Measurements from ENCODE around the gene CTIF.
"Not testable (repeated sequence)": the region's sequence is repeated elsewhere in the genome, so short reads cannot be mapped to it uniquely, and the experiment has no call there.

Gene CTIF

DNA sequence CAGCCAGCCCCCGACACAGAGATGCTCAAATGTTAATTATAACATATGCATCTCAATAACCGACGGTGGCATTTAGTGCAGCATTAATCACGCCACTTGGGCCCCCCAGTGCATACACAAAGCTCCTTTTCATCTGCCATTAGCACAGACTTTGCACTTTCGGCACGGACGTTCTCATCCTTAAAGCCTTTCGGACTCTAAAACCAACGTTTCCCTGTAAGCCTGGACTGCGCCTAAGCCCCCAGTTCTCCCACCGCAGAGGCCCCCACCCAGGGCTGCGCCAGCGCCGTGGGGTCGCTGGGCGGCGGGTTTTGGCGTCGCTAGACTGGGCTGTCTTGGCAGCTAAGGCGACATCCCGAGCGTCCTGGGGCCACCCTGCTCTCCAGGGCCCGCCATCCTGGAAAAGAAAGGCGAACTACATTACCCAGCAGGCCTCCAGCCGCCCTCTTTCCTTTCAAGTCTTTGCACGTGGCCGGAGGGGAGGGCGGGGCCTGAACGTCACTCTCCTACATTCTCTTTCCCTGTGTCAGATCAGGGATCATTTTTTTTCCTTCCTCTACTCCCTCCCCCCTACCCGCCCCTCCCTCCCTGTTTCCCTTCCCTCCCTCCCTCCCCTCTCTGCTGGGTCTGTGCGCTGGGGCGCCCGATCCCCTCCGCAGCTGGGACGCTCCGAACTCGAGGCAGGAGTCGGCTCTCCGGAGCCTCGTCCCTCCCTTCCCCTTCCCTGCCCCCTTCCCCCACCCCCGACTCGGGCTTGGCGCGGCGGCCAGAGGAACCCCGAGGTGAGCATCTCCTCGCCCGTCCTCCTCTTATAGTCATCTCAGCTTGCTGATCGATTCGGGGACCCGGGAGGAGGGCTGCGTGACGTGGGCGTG lies at the start of gene CTIF:
Gene CTIF, plus strand, starts transcription at position 501 of the 875 bp plus-strand sequence. CDS start 80,535 bp downstream, outside the sequence.
- DNase-seq (ENCODE audit: low read depth) = peak; percentile 60

DNA sequence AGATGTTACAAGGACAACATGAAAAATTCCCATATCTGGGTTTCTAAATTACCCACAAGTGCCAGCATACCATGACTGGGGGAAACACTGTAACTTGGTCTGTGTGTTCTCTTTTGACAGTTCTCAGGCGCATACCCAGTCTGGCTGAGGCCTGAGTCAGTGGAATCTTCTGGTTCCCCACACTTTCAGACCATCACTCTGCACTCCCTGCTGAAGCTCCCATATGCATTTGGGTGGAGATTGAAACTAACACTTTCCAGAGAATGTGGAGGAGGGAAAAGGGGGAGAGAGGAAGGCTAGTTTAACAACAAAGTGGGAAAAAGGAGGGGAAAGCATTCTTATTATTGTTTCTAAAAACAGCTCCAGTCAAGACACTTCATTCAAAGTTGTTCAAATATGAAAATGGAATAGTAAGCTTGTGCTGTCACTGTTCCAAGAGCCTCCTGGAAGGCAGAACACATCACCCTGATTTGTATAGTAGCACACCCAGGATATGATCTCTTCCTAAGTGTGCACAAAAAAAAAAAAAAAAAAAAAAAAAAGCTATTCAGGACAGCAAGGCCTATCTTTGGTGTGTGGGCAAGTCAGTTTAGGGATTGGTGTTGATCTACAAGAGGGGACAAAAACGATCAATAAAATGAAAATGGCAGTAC lies 48.1 kb upstream of the CTIF start:
- DNase-seq (ENCODE audit: low read depth) = no peak

- DNase-seq (ENCODE audit: low read depth) = no peak
Measured at GRCh38 chr18:48492880-48493279, 46.0 kb upstream of the CTIF start.

- no peak for DNase-seq (ENCODE audit: low read depth)
Measured at GRCh38 chr18:48493434-48494230, 45.2 kb upstream of the CTIF start.

DNA sequence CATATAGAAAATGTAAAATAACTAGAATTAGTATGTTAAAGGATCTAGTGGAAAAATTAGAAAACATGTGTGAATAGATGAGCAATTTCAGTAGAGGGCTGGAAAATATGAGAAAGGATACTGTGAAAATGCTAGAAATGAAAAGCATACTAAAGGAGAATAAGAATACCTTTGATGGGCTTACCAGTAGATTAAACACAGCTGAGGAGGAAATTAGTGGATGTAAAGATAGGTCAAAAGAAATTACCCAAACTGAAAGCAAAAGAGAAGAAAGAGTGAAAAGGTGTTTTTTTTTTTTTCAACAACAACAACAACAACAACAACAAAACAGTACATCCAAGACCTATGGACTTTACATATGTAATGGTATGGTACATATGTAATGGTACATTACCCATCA lies 41.0 kb upstream of the CTIF start:
- no peak for DNase-seq (ENCODE audit: low read depth)

GRCh38 chr18:48500517-48500916 lies 38.3 kb upstream of the CTIF start:
- DNase-seq (ENCODE audit: low read depth) = no peak

DNA sequence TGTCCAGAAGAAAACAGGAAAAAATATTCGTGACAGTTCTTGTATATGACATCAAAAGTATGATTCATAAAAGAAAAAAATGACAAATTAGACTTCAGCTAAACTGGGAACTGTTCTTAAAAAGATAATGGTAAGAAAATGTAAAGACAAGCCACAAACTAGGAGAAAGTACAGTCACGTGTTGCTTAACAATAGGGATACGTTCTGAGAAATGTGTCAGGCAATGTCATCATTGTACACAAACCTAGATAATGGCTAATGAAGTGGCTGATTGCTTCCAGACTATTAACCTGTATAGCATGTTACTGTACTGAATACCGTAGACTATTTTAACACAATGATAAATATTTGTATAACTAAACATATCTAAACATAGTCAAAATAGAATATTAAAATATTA lies 35.9 kb upstream of the CTIF start:
- DNase-seq (ENCODE audit: low read depth) = no peak

DNA sequence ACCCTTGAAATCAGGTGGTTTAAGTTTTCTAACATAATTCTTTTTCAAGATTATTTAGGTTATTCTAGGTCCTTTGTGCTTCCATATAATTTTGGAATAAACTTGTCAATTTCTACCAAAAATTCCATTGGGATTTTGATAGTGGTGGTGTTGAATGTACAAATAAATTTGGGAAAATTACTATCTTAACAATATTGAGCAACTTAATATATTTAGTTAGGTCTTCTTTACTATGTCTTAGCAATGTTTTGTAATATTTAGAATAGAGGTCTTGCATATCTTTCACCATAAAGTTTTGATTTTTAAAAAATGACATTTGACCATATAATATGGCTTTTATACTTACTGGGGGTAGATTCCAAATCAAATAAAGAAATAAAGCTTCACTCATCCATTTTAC lies 34.0 kb upstream of the CTIF start:
- DNase-seq (ENCODE audit: low read depth) = no peak

DNA sequence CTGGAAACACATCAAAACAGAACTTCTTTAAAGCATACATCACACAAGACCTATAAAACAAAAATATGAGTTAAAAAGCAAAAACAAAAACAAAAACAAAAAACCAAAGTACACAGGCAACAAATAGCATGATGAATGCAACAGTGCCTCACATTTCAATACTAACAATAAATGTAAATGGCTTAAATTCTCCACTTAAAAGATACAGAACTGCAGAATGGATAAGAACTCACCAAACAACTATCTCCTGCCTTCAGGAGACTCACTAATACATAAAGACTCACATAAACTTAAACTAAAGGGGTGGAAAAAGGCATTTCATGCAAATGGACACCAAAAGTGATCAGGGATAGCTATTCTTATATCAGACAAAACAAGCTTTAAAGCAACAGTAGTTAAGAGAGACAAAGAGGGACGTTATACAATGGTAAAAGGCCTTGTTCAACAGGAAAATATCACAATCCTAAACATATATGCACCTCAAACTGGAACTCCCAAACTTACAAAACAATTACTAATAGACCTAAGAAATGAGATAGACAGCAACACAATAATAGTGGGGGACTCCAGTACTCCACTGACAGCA lies 31.8 kb upstream of the CTIF start:
- DNase-seq (ENCODE audit: low read depth) = not testable (repeated sequence)

DNA sequence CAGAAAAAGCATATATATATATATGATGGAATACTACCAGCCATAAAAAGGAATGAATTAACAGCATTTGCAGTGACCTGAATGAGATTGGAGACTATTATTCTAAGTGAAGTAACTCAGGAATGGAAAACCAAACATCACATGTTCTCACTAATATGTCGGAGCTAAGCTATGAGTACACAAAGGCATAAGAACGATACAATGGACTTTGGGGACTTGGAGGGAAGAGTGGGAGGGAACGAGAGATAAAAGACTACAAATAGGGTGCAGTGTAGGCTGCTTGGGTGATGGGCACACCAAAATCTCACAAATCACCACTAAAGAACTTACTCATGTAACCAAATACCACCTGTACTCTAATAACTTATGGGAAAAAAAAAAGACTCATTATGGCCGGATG lies 26.3 kb upstream of the CTIF start:
- not testable (repeated sequence) for DNase-seq (ENCODE audit: low read depth)

GRCh38 chr18:48514786-48515185 lies 24.0 kb upstream of the CTIF start:
- no peak for DNase-seq (ENCODE audit: low read depth)

GRCh38 chr18:48517048-48517447 lies 21.8 kb upstream of the CTIF start:
- DNase-seq (ENCODE audit: low read depth) = no peak

GRCh38 chr18:48519431-48520100 lies 19.3 kb upstream of the CTIF start:
- DNase-seq (ENCODE audit: low read depth) = no peak

DNA sequence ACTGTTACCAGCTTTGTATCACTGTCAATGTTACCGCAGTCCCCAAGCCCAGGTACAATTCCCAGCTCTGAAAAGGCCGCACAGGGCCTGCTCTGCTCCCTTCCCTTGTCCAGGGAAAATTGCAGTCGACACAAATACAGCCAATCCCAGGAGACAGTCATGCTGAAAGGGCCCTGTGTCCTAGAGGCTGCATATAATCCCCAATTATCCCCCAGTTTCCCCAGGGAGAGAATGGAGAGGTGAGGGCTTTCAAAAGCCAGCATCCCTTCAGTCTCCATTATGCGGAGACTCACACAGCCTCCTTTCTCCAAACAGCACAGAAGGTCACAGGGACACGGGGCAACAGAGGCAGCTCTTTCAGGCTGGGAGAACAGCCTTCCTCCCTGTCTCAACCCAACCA lies 17.1 kb upstream of the CTIF start:
- DNase-seq (ENCODE audit: low read depth) = no peak

DNA sequence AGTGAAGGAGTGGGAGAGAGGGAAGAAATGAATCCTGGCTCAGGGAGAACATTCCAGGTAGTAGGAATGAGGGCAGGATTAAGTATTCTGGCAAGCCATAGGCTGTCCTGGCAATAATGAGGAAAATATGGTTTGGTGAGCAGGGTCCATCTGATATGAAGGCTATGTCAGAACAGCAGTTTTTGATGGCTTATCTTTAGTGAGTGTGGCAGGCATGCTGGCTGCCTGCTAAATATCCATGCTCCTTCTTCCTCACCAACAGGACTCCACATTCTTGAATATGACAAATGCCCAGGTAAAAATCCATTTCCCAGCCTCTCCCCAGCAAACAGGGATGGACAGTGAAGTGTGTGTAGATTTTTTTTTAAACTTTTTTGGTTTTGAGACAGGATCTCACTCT lies 13.2 kb upstream of the CTIF start:
- no peak for DNase-seq (ENCODE audit: low read depth)

DNA sequence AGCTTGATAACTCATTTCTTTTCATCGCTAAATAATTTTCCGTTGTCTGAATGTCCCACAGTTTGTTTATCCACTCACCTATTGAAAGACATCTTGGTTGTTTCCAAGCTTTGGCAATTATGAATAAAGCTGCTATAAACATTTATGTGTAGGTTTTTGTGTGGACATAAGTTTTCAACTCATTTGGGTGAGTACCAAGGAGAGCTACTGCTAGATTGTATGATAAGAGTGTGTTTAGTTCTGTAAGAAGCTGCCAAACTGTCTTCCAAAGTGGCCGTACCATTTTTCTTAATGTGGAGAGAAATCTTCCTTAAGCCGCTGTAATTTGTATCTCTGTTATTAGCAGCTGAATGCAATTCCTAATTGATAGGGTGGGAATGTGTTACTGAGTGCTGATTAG lies 11.4 kb upstream of the CTIF start:
- DNase-seq (ENCODE audit: low read depth) = no peak

DNA sequence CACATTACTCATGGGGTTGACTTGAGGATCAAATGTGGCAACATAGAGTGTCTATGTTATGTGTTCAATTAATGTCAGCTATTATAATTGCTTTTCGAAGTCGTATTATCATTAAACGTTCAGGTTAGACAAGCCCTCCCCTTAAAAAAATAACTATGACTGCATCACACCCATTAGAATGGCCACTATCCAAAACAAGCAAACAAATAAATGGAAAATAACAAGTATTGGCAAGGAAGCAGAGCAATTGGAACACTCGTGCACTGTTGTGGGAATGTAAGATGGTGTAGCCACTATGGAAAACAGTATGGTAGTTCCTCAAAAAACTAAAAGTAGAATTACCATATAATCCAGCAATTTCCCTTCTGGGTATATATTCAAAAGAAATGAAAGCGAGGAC lies 10.0 kb upstream of the CTIF start:
- no peak for DNase-seq (ENCODE audit: low read depth)

DNA sequence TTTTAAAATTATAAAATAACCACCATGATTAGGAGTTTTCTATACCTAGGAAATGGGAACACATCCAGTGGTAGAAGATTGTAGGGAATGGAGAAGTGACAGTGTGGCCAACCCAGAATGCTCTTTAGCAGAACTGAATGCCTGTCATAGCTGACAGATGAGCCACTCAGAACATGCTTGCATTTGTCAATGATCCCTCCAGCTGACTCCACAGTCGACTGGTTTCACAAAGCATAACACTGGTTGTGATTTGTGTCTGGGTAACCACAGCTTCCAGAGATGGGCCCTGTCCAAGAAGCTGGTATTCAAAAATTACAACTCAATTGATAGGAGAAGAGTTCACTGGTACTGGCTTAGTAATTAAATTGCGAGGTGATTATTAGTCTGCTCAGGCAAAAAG lies 9.0 kb upstream of the CTIF start:
- DNase-seq (ENCODE audit: low read depth) = peak; percentile 55

- no peak for DNase-seq (ENCODE audit: low read depth)
Measured at GRCh38 chr18:48530399-48531081, 8.3 kb upstream of the CTIF start.

DNA sequence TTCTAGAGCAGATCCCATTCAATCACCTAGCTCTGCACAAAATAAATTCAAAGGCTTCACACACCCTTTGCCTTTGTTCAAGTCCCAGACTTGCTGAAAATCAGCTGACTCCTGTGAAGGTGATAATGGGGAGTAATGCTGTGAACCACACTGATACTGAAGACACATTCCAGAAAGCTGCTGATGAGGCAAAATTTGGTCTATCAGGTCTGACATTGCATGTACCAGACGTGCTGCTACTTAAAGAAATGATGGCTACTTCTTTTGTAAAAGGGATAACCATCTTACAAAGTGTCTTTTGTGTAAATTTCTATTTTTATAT lies 7.8 kb upstream of the CTIF start:
- no peak for DNase-seq (ENCODE audit: low read depth)

DNA sequence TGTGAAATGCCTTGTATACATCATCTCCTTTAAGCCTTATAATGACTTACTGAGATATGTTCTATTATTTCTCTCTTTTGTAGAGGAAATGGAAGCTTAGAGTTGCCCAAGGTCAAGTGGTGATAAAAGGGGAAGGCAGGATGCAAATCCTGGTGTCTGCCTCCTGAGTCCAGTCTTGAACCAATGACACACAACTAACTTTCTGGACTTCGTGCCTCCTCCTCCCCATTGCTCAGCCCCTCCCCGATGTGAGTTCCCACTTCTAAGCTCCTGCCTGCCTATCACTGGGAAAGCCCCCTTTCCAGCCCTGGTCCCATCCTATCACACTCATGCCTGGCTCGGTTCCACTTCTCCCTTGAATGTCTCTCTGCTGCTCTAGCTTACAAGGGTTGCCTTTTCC lies 6.9 kb upstream of the CTIF start:
- no peak for DNase-seq (ENCODE audit: low read depth)

All from HS-5 (cell line).